IPS DF 19.7 (cell line): ENCODE results near the gene ZNF329.
"Not testable (repeated sequence)": the region's sequence is repeated elsewhere in the genome, so short reads cannot be mapped to it uniquely, and the experiment has no call there.

Experiments
- DNase-seq: peaks from one replicate; pipeline ENCODE4 v3.0.0-alpha.2; 2013; ENCODE audit warnings: low read depth, low spot score

ZNF329 gene

DNA sequence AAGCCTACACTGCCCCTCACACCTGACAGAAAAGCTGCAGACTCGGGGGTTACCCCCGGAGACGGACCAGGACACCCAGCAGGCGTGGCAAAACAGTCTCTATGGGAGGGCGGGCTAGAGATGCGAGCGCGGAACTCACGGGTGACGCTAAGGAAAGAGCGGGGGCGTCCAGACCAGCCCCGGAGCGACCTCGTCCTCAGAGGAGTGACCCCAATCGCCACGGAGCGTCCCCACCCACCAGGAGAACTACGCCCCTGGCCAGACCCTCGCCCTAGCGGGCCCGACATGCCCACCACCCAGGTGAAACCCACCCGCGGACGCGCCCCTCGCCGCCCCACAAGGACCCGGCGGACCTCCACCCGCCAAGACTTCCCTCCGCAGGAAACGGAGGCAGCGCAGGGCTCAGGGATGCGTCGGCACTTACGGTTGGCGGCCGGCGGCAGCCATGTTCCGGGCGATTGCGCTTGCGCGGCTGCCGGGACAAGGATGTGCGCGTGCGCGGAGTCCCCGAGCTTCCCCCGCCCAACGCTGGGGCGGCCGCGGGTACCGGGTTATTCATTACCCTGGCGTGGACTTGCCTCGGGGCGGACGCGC lies at the start of gene ZNF329:
Gene ZNF329, minus strand, starts transcription at position 462 of the 594 bp plus-strand sequence. CDS start 21,286 bp downstream, outside the sequence.
- DNase-seq, result no peak

DNA sequence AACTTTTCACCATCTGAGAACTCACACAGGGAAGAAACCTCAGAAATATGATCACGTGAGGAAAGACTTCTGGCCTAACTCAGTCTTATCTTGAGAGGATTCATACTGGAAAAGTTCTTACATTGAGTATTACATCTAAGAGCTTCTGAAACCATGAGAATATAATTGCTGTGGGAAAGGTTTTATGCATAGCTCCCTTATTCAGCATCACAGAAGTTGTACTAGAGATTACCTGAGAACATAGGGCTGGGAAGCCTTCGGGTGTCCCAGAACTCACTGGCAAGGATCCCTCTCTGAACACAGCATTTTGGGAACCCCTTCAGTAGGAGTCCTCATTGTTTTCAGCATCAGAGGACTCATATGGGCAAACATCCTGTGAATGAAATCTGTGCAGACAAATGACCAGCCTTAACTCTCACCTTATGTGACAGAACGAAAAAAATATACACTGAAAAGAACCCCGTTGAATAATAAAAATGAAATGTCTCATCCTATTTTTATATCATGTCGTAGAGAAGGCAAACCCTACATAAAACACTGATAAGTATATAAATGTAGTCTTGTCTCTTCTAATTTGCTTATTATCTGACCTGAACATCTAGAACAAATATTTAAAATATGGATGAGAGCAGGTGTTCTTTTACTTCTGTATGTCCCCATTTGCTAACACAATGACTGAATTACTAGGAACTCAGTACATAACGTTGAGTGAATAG lies 46.5 kb upstream of the ZNF329 start:
- no peak for DNase-seq

- no peak for DNase-seq
Observed at GRCh38 chr19:58183817-58184215, 33.2 kb upstream of the ZNF329 start.

DNA sequence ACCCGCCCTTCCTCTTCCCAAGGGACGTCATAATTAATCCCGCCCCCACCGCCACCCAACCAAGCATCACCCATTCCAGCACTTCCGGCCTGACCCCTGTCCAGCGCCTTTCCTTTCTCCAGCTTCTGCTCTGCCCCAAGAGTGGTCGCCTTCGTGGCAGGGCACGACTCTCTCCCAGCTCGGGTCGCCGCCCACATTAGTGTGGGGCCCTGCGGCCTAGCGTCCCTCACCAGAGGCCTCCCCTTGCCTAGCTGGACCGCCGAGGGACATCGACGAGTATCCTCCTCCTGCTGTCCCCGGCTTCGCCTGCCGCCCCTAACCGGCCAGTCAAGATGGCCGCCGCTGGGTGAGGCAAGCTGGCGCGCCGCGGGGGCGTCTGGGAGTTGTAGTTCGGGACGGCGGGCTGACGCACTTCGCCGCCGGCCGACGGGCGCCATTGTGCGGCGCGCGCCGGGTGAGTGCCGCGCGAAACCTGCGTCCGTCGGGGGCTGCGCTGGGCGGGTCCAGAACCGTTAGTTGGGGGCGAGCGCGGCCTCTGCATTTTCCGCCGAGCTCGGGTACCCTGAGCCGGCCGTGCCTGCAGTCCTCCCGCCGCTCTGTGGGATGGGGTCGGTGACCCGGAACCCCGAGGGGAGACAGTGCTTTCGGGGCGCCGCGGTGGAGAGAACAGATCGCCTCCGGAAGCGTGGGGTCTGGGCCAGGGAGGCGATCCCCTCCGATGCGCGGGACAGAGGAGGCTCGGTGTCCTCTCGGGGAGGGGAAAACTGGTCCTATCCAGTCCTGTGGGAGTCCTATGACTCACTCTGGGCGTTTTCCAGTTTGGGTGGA lies 32.6 kb upstream of the ZNF329 start, which contains the start of gene ZNF274:
Gene ZNF274, plus strand, starts transcription at position 73 of the 828 bp plus-strand sequence. CDS start 905 bp downstream, outside the sequence.
- peak; percentile 65 for DNase-seq

- no peak for DNase-seq
Observed at GRCh38 chr19:58182577-58182988, 32.0 kb upstream of the ZNF329 start.

DNA sequence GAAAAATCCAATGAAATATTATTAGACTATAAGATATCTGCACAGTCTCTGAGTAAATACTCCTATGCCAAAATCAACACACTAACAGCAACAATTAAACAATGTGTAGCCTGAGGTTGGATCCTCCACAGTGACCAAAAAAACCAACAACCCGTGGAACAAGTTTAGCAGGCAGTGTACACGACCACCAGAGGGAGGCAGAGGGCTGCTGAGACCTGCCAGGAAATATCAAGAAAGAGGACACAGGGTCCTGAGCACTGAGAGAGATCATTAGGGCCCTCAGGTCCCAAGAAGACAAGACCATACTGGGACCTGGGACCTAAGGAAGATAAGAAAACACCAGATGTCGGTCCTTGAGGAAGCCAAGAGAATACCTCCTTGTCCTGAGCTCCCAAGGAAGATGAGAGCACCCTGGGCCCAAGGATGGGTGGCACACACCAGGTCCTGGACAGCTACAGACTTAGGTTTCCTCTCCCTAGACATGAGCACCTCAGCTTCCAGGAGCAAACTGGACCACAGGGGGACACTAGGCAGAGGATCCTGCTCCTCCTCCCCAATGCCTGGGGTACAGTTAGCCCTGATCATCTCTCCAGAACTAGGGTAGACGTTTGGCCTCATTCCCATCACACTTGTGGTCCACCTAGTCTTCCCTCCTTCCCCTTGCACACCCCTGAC lies 31.4 kb upstream of the ZNF329 start:
- no peak for DNase-seq

DNA sequence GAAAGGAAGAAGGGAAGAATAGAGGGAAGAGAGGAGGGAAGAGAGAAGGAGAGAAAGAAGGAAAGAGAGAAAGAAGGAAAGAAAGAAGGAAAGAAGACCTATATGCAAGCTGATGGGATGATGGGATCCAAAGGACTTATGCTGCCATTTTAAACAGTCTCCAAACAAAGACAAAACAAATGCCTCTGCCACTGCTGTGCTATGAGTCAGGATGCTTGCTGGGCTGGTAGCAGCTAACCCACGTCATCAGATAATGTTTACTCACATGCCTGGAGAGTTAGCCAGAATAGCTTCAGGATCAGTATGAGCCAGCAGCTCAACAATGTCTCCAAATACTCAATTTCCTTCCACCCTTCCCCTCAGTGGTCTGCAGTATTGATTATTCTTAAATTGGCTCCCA lies 20.3 kb upstream of the ZNF329 start:
- DNase-seq, result no peak

- DNase-seq, result no peak
Observed at GRCh38 chr19:58166708-58167280, 16.2 kb upstream of the ZNF329 start.

- DNase-seq, result no peak
Observed at GRCh38 chr19:58166268-58166667, 15.7 kb upstream of the ZNF329 start.

- DNase-seq, result no peak
Observed at GRCh38 chr19:58157045-58157728, 6.6 kb upstream of the ZNF329 start.

GRCh38 chr19:58154679-58155648 lies 4.4 kb upstream of the ZNF329 start:
- DNase-seq, result peak; percentile 77

GRCh38 chr19:58154287-58154678 lies 3.7 kb upstream of the ZNF329 start:
- DNase-seq, result no peak

- DNase-seq, result no peak
Observed at GRCh38 chr19:58153386-58153785, 2.8 kb upstream of the ZNF329 start.

- DNase-seq, result not testable (repeated sequence)
Observed at GRCh38 chr19:58147475-58147874, 3.1 kb downstream of the ZNF329 start.

- no peak for DNase-seq
Observed at GRCh38 chr19:58145849-58146248, 4.7 kb downstream of the ZNF329 start.

DNA sequence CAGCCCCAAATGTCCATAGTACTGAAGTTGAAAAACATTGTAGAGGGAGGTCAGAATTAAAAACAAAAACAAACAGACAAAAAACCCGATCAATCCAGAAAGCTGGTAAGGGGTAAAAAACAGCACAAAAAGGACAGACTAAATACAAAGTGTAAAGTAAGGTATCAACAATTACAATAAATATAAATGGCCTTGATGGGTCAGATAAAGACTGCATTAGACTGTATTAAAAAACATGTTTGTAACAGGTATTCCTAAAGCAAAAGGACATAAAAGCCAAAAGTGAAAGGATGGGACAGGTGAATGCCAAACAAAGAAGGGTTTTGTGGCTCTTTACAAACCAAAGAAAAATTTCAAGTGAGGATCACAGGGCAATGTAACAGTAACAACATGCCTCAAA lies 16.3 kb downstream of the ZNF329 start:
- DNase-seq, result no peak

DNA sequence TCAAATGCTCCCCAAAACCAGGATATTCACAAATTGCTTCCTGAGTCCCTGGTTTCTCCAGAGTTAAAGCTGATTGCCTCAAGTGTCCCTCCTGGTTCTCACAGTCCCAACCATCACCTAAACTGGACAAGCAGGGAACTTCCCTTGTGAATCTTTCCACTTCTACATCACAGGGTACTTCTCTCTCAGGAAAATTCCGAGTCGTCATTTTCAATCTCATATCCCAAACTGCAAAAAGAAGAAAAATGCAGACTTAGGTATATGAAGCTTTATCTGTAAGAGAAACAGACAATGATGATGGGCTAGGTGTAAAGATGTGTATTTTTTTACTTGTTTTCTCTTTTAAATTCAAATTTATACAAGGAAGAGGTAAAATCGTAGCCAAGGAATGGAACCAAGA lies 21.3 kb downstream of the ZNF329 start:
- no peak for DNase-seq

DNA sequence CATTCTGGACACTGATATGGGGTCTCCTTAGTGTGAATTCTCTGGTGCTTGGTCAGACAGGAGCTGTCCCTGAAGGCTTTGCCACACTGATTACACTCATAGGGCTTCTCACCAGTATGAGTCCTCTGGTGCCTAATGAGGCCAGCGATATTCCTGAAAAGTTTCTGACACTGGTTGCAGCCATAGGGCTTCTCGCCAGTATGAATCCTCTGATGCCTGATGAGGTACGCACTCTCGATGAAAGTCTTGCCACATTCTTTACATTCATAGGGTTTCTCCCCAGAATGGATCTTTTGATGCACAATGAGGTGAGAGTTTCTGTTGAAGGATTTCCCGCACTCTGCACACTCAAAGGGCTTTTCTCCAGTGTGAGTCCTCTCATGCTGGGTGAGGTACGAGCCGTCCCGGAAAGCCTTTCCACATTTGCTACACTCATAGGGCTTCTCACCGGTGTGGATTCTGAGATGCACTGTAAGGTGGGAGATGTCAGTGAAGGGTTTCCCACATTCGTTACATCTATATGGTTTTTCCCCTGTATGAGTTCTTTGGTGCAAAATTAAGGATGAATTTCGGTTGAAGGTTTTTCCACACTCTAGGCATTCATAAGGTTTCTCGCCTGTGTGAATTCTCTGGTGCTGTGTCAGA lies 22.4 kb downstream of the ZNF329 start:
- no peak for DNase-seq

DNA sequence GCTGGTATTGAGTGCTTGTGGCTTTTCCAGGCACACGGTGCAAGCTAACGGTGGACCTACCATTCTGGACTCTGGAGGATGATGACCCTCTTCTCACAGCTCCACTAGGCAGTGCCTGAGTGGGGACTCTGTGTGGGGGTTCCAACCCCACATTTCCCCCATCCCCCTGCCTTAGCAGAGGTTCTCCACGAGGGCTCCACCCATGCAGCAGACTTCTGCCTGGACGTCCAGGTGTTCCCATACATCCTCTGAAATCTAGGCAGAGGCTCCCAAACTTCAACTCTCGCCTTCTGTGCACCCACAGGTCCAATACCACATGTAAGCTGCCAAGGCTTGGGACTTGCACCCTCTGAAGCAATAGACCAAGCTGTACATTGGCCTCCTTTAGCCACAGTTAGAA lies 27.2 kb downstream of the ZNF329 start:
- DNase-seq, result no peak
